GM12892 (cell line): Measurements from ENCODE around the gene ADIRF.
"Not testable (repeated sequence)": the region's sequence is repeated elsewhere in the genome, so short reads cannot be mapped to it uniquely, and the experiment has no call there.

Experiments
- POLR2A ChIP-seq: IDR thresholded peaks from 2 replicates; pipeline ENCODE4 v1.6.1; 2011; ENCODE audit warnings: low read depth, low read length, control low read depth
- POLR2AphosphoS5 ChIP-seq: IDR thresholded peaks from 2 replicates; pipeline ENCODE4 v1.6.1; 2011; ENCODE audit warnings: low read depth, low read length, control low read depth

- TF ChIP-seq POLR2A, POLR2AphosphoS5: not testable (repeated sequence)
Observed at GRCh38 chr10:87007674-87008073, 39.4 kb downstream of the ADIRF start.
